Measurements from ENCODE around the gene GSAP.
"Not testable (repeated sequence)": the region's sequence is repeated elsewhere in the genome, so short reads cannot be mapped to it uniquely, and the experiment has no call there.

Gene GSAP

DNA sequence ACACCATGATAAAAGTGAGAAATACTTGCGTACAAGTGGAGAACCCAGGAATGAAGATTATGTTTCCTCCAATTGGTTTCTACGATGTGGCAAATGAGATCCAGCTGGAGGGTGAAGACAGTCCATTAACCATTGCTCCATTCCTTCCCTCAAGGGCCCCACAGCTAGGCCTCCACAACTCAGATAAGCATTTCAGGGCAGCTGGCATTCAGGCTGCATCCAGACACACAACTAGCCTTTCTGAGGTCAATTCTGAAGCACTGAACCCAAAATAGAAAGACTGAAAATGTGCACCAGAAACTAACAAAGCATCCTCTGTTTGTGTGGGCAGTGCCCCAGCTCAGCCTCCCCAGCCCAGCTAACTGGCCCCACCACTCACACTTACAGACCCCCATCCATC is 94.8 kb downstream of the GSAP start:
- DNase-seq: no peak

- no peak for DNase-seq
Measured at GRCh38 chr7:77320714-77321113, 95.4 kb downstream of the GSAP start.

GRCh38 chr7:77320137-77320536 is 96.0 kb downstream of the GSAP start:
- DNase-seq: no peak

GRCh38 chr7:77318019-77318418 is 98.1 kb downstream of the GSAP start:
- no peak for DNase-seq

DNA sequence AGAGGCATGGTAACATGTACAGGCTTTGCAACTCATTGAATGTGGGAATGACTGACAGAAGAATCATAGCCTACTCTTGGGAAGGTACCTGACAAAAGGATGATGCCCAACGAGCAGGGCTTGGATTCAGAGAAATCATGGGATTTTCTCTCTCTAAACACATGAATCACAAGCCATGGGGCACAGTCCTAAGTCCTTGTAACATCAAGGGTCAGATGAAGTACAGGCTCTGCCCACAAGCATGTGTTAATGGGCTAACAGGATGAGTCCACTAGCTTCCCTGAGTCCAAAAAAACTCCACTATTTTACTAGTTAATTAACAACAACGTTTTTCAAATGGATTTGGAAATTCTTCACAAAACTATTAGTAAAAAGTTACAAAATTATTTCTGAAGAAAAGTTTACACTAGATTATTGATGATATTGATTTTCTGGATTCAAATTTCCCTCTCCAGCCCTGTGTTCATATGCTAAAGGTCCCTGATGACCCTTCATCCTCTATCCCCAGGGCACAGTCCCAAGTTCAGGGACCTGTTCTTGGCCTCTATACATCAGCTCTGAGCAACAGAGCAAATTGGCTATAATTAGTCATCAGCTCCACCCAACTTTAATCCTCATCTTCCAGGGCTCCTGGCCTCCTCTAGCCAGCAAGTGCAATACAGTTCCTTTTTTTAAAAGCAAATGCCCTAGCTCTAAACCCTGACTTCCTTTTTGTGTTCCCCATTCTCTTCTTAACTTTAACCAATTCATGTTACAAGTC is 99.8 kb downstream of the GSAP start:
- DNase-seq: no peak

- no peak for DNase-seq
Measured at GRCh38 chr7:77315182-77315591, 101.0 kb downstream of the GSAP start.

DNA sequence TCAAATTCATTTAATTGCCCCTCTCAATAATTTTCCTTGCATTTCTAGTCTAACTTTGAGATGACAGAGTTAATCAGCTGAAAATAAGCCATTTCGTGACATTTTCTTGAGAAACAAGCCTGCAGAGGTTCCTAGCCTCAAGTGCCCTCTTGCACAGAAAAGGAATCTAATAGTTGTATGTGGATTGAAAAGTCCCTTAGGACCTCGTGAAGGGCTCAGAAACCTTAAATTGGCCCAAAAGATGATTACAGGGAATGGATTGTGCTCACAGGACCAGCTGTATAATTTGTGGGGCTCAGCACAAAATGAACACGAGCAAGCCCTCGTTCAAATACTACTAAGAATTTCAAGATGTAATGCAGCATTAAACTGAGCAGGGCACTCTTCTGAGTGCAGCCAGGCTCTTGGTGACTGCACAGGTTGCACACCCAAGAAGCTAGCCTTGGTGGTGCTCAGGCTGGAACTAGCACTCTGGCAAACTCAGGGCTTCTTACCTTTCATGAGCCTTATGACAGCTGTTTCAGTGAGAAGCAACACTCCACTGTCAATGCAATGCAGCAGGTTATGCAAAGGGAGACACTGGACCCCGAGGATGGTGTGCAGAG is 102.2 kb downstream of the GSAP start:
- DNase-seq: no peak

GRCh38 chr7:77313085-77313484 is 103.1 kb downstream of the GSAP start:
- DNase-seq: no peak

GRCh38 chr7:77310982-77311381 is 105.2 kb downstream of the GSAP start:
- no peak for DNase-seq

- DNase-seq: no peak
Measured at GRCh38 chr7:77309714-77310220, 106.4 kb downstream of the GSAP start.

- no peak for DNase-seq
Measured at GRCh38 chr7:77308792-77309191, 107.4 kb downstream of the GSAP start.

DNA sequence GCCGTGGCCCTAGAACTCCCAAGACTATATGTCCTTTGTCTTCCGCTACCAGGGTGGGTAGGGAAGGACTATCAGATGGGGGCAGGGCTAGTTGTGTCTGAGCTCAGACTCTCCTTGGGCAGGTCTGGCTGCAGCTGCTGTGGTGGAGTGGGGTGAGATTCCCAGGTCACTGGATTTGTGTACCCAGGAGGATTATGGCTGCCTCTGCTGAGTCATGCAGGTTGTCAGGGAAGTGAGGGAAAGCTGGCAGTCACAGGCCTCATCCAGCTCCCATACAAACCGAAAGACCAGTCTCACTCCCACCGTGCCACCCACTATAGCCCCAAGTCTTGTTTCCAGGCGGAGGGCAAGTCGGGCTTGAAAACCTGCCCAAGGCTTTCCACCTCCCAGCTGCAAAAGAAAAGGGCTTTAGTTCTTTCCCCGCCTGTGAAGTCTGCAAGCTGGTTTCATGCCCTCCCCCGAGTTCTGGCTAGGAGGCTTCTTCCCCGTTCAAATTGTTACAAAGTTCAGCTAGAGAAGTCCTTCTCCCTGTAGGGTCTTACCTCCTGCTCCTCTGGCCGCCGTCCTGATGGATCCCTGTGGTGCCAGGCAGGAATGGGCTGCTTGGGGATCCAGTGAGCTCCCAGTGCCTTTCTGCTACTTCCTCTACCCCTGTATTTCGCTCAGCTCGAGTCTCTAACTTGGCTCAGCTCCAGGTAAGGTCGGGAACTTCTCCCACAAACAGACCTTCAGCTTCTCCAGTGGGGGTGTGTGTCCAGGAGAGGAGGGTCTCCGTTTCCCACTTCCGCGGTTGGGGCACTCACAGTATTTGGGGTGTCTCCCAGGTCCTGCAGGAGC is 109.7 kb downstream of the GSAP start:
- no peak for DNase-seq

DNA sequence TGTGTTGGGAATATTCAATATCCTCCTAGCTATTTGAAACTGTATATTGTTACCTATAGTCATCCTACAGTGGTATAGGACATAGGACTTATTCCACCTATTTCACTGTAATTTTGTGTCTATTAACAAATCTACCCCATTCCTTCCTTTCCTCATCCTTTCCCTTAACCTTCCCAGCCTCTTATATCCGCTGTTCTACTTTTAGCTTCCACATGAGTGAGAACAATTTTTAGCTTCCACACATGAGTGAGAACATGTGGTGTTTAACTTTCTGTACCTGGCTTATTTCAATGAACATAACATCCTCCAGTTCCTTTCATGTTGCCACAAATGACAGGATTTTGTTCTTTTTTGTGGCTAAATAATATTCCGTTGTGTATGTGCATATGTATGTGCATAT is 120.6 kb downstream of the GSAP start:
- no peak for DNase-seq

GRCh38 chr7:77293046-77293445 is 123.1 kb downstream of the GSAP start:
- no peak for DNase-seq

DNA sequence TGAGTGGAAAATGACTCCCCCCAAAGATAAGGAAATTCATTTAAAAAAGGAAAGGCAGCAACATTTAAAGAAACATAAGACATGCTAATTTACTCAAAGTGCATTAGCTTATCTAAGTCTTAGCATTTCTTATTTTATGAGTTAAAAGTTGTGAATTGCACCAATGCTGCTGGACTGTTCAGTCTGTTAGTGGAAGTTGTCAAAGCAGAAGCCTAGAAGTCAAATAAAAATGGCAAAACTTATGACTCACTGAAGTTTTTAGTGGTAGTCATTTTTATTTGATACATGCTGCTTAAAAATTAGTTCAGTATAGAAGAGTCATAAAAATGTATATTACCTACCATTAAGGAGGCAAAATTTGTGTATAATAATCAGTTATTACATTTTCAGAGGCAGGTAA is 125.7 kb downstream of the GSAP start:
- no peak for DNase-seq

- no peak for DNase-seq
Measured at GRCh38 chr7:77289387-77289786, 126.8 kb downstream of the GSAP start.

DNA sequence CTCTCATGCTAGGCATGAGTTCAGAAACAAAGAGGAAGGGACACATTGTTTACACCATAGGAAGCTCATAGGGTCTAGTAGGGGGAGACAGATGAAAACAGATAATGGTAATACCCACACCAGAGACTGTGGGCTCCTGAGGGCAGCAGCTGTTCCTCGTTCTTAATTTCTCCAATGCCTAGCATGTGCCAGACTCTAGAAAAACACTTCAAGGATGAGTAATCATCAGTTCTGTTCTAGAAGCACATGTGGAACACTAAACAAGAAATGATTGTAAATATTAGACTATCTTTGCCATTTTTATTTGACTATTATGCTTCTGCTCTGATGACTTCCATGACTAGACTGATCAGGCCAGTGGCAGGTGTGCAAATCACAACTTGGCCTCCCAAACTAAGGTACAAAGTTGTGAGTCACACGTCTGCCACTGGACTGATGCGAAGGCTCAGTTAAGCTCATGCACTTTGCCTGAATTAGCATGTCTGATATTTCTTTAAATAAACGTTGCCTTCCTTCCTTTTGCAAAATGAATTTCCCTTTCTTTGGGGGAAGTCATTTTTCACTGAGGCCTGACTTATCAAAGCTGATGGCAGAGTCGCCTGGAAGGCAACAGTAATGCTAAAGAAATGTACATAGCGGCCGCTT is 127.4 kb downstream of the GSAP start:
- no peak for DNase-seq

DNA sequence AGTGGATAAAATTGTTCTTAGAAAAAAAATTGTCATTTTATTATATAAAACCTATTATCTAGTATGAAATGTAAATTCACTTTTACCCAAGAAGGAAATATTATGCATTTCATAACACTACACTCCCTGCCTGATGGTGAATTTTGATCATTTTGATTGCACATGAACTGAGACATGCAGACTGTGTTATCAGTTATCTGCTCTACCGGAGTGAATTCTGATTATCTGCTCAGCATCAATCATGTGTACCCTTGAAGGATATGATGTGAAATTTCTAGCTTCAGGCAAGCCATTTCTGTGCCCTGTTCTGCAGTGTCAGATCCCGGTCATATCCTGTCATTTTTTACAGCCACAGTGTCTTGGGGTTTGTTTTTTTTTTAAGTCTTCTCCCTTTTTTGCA is 131.5 kb downstream of the GSAP start:
- DNase-seq: no peak

DNA sequence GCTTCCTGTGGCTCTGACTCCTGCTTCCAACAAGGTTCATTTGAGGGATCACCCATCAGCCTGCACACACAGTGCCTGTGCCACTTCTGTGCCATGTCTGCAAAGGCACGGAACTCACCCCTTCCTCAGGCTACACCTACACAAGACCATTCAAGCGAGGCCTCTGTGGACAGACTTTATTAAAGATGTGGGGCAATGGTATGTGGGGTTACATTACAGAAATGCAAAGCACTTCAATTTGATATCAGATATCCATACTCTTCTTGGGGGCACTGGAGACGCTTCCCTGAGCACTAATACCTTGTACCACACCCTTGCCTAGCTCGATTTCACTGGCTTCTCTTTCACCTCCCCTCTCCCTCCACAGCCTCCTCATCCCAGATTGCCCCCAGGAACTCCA is 132.1 kb downstream of the GSAP start:
- DNase-seq: no peak

DNA sequence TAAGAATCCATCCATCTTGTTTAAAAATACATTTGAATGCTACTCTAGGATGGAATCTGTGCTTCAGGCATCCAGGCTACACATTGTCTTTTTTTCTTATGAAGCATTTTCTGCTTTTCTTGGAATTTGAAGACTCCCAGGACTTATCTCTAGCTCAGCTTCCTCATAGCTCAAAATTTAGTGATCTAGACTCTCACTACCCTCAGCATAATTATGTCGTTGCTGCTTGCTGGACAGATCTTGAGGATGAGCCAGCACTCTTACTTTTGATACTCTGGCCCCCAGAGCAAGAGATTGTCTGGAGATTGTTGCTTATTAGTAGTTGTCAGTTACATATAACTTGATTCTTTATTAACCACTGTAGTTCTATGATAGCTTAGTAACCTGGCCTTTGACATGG is 133.3 kb downstream of the GSAP start:
- DNase-seq: no peak

DNA sequence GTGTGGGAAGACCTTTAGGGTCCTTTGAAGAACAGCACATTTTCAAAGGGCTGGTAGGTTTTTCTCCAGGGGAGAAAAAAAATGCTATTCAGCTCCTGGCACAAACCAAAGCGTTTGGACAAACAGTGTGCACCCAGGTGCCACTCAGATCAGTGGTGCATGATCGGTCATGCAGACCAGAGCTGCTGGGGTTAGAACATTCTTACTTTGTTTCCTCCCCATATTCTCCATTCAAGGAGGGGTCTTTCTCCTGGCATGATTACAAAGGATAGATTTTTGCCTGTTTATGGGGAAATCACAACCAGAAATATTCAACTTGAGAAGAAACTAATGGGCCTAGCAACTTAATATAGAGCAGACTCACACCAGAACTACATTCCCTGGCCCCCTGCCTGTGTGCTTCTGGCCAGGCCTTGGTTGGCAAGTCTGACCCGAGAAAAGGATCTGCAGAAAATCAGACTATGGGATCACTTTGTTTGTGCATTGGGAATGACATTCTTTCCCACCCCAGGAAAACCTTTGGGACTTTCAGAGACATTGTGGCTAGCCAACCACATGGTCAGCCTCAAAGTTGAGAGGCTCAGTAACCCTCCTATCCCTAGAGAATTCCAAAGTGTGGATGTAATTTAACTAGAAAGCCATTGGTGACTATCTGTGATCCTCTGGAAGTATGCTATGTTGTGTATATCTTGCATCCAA is 134.2 kb downstream of the GSAP start:
- DNase-seq: no peak

DNA sequence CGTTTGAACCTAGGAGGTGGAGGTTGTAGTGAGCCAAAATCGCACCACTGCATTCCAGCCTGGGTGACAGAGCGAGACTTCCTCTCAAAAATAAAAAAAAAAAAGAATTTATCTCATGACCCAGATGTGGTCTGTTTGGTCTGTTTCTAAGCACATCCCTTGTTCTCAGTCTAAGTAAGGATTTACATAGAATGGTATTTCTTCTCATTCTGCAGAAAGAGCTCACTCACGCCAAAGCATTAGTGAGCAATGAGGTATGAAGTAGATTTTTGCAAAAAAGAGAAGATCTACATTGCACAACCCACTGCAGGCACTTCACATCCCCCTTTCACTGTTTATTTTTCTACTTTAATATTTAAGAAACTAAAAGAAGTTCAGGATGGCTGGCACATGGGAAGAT is 140.0 kb downstream of the GSAP start:
- DNase-seq: no peak

DNA sequence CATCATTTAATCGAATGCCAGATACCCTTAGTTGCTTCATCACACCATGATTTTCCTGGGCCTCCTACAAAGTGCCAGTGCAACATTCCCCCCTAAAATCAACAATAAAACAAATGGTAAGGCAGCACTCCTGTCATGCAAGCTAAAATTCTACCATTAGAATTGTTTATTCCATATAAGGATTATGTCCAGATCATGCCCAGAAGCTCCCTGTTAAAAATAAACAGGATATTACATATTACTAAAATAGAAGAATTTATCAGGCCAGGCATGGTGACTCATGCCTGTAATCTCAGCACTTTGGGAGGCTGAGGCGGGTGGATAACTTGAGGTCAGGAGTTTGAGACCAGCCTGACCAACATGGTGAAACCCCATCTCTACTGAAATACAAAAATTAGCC is 140.5 kb downstream of the GSAP start:
- not testable (repeated sequence) for DNase-seq

Measured in stimulated activated CD4-positive, alpha-beta T cell treated with anti-CD3 and anti-CD28 coated beads, Interleukin-2, amount 100 ng/mL, for 24 hours (primary cell).